Astrocyte (in vitro differentiated cells and primary cell): ENCODE measurements around the gene RAD51B. TPM values are rescaled to one million over a fixed set of nuclear protein-coding genes. Genes with fewer than 3 reads are reported as not detected.

Source experiments
- DNase-seq: peaks from one replicate; pipeline ENCODE4 v3.0.0-alpha.2; 2010; ENCODE audit warnings: low read depth
- FAIRE-seq: peaks from 2 replicates; lab custom pipeline; 2011; peaks lifted over from hg19 to GRCh38; lab: Jason Lieb, UNC
- H2AFZ ChIP-seq: 2 replicates; pipeline ENCODE4 v1.6.0; 2012; ENCODE audit warnings: low read depth, low read length, inconsistent platforms
- H3K27ac ChIP-seq: 2 replicates; pipeline ENCODE4 v1.5.1; 2011; ENCODE audit warnings: low read depth, low read length, inconsistent platforms
- H3K27me3 ChIP-seq: 2 replicates; pipeline ENCODE4 v1.6.0; 2011; ENCODE audit warnings: low read length, inconsistent platforms; ENCODE audit not compliant: insufficient read depth
- H3K36me3 ChIP-seq: 2 replicates; pipeline ENCODE4 v1.5.1; 2011; ENCODE audit warnings: low read length, inconsistent platforms; ENCODE audit not compliant: insufficient read depth
- H3K4me1 ChIP-seq: 2 replicates; pipeline ENCODE4 v1.5.1; 2011; ENCODE audit warnings: low read length, inconsistent platforms; ENCODE audit not compliant: insufficient read depth
- H3K4me2 ChIP-seq: 2 replicates; pipeline ENCODE4 v1.6.0; 2012; ENCODE audit warnings: low read length, inconsistent platforms
- H3K4me3 ChIP-seq: 2 replicates; pipeline ENCODE4 v1.5.1; 2011; ENCODE audit warnings: low read depth, mild to moderate bottlenecking, low read length, inconsistent platforms; ENCODE audit not compliant: insufficient read depth
- H3K79me2 ChIP-seq: 2 replicates; pipeline ENCODE4 v1.6.0; 2012; ENCODE audit warnings: mild to moderate bottlenecking, low read length, inconsistent platforms; ENCODE audit not compliant: insufficient read depth
- H3K9ac ChIP-seq: 2 replicates; pipeline ENCODE4 v1.6.0; 2012; ENCODE audit warnings: mild to moderate bottlenecking, low read length, inconsistent platforms
- H3K9me3 ChIP-seq: 2 replicates; pipeline ENCODE4 v1.5.1; 2012; ENCODE audit warnings: low read depth, mild to moderate bottlenecking, low read length, inconsistent platforms; ENCODE audit not compliant: insufficient read depth
- H4K20me1 ChIP-seq: 2 replicates; pipeline ENCODE4 v1.6.0; 2012; ENCODE audit warnings: low read length, inconsistent platforms; ENCODE audit not compliant: insufficient read depth
- H3K27ac Mint-ChIP-seq: one replicate; pipeline ENCODE4 v1.8.0; 2021; ENCODE audit warnings: mild to moderate bottlenecking, mixed read lengths; ENCODE audit not compliant: unreplicated experiment
- H3K27me3 Mint-ChIP-seq: one replicate; pipeline ENCODE4 v1.8.0; 2021; ENCODE audit warnings: low read depth, mixed read lengths; ENCODE audit not compliant: unreplicated experiment
- H3K36me3 Mint-ChIP-seq: one replicate; pipeline ENCODE4 v1.8.0; 2021; ENCODE audit warnings: low read depth, mixed read lengths; ENCODE audit not compliant: unreplicated experiment
- H3K4me1 Mint-ChIP-seq: one replicate; pipeline ENCODE4 v1.8.0; 2021; ENCODE audit warnings: low read depth, mixed read lengths; ENCODE audit not compliant: unreplicated experiment
- H3K4me3 Mint-ChIP-seq: one replicate; pipeline ENCODE4 v1.8.0; 2021; ENCODE audit warnings: mild to moderate bottlenecking, moderate library complexity, mixed read lengths; ENCODE audit not compliant: unreplicated experiment
- H3K9me3 Mint-ChIP-seq: one replicate; pipeline ENCODE4 v1.8.0; 2021; ENCODE audit warnings: mild to moderate bottlenecking, mixed read lengths; ENCODE audit not compliant: unreplicated experiment
- CTCF ChIP-seq: IDR thresholded peaks from 2 replicates; pipeline ENCODE4 v1.5.1; 2011; ENCODE audit warnings: low read depth, mild to moderate bottlenecking, inconsistent platforms, low read length, moderate library complexity; ENCODE audit not compliant: insufficient read depth
- EZH2 ChIP-seq: IDR thresholded peaks from 2 replicates; pipeline ENCODE4 v1.6.1; 2012; ENCODE audit warnings: mild to moderate bottlenecking, low read length, inconsistent platforms; ENCODE audit not compliant: insufficient read depth
- total RNA-seq: library from RNA; stranded (reverse); gene quantifications from 2 replicates; pipeline ENCODE4 v1.2.1, GENCODE V29; 2021

The RAD51B gene
- total RNA-seq, 1 donor from 2014 or later, result 10.8 TPM

GRCh38 chr14:67784244-67784823 is 35.2 kb upstream of the RAD51B start:
- no peaks in the 10 kb centered on the region for H3K9me3 Mint-ChIP-seq
- Histone ChIP-seq H2AFZ (no peak overlapping the region), H3K36me3 (peaks cover 64% of the 10 kb centered on the region), H4K20me1 (no peaks in the 10 kb centered on the region), H3K27me3 (no peaks in the 10 kb centered on the region), H3K4me2 (no peak overlapping the region), H3K9me3 (no peaks in the 10 kb centered on the region), H3K4me1 (no peaks in the 10 kb centered on the region), H3K4me3 (no peak overlapping the region), H3K79me2 (no peaks in the 10 kb centered on the region), H3K9ac (no peak overlapping the region), H3K27ac (no peak overlapping the region)
- DNase-seq (no peak), FAIRE-seq (no peak)
- no peak overlapping the region for H3K4me3 Mint-ChIP-seq
- TF ChIP-seq EZH2, result no peak
- no peak for TF ChIP-seq CTCF
- H3K4me1 Mint-ChIP-seq, result no peaks in the 10 kb centered on the region
- H3K27ac Mint-ChIP-seq, result no peak overlapping the region
- H3K27me3 Mint-ChIP-seq, result no peaks in the 10 kb centered on the region
- peaks cover 46% of the 10 kb centered on the region for H3K36me3 Mint-ChIP-seq

- Mint-ChIP-seq H3K36me3 (peaks cover 46% of the 10 kb centered on the region), H3K27me3 (no peaks in the 10 kb centered on the region), H3K4me1 (no peaks in the 10 kb centered on the region), H3K27ac (no peak overlapping the region), H3K9me3 (no peaks in the 10 kb centered on the region), H3K4me3 (no peak overlapping the region)
- no peak overlapping the region for H3K9ac ChIP-seq
- TF ChIP-seq CTCF (no peak), EZH2 (no peak)
- no peaks in the 10 kb centered on the region for H4K20me1 ChIP-seq
- peaks cover 67% of the 10 kb centered on the region for H3K36me3 ChIP-seq
- FAIRE-seq, result no peak
- H3K4me2 ChIP-seq, result no peak overlapping the region
- no peaks in the 10 kb centered on the region for H3K27me3 ChIP-seq
- no peaks in the 10 kb centered on the region for H3K4me1 ChIP-seq
- no peak overlapping the region for H3K4me3 ChIP-seq
- DNase-seq, result no peak
- no peaks in the 10 kb centered on the region for H3K79me2 ChIP-seq
- no peak overlapping the region for H3K27ac ChIP-seq
- no peaks in the 10 kb centered on the region for H3K9me3 ChIP-seq
- H2AFZ ChIP-seq, result no peak overlapping the region
These were observed 34.1 kb upstream of the RAD51B start for GRCh38 chr14:67785270-67786109.

GRCh38 chr14:67787673-67788072 is 31.9 kb upstream of the RAD51B start:
- H3K27ac ChIP-seq, result no peak overlapping the region
- H3K27me3 ChIP-seq, result no peaks in the 10 kb centered on the region
- H3K9me3 ChIP-seq, result no peaks in the 10 kb centered on the region
- Mint-ChIP-seq H3K4me3 (no peak overlapping the region), H3K9me3 (no peaks in the 10 kb centered on the region), H3K27me3 (no peaks in the 10 kb centered on the region), H3K36me3 (peaks cover 29% of the 10 kb centered on the region), H3K4me1 (no peaks in the 10 kb centered on the region), H3K27ac (no peak overlapping the region)
- H2AFZ ChIP-seq, result no peak overlapping the region
- H3K4me3 ChIP-seq, result no peak overlapping the region
- no peak overlapping the region for H3K9ac ChIP-seq
- no peaks in the 10 kb centered on the region for H3K79me2 ChIP-seq
- H3K4me2 ChIP-seq, result no peak overlapping the region
- DNase-seq, result no peak
- no peaks in the 10 kb centered on the region for H4K20me1 ChIP-seq
- TF ChIP-seq EZH2, result no peak
- TF ChIP-seq CTCF, result no peak
- H3K4me1 ChIP-seq, result no peaks in the 10 kb centered on the region
- FAIRE-seq, result no peak
- H3K36me3 ChIP-seq, result peaks cover 55% of the 10 kb centered on the region
